Myocyte (in vitro differentiated cells): ENCODE measurements around the gene PALD1. TPM values are rescaled to one million over a fixed set of nuclear protein-coding genes. Genes with fewer than 3 reads are reported as not detected.
"Not testable (repeated sequence)": the region's sequence is repeated elsewhere in the genome, so short reads cannot be mapped to it uniquely, and the experiment has no call there.

Experiments used
- DNase-seq: peaks from one replicate; pipeline ENCODE4 v3.0.0-alpha.2; 2012; ENCODE audit warnings: low read depth
- total RNA-seq: library from RNA; depleted of rRNA; stranded (reverse); fragments of >200 nt; gene quantifications from 2 replicates; pipeline ENCODE4 v1.2.3, GENCODE V29; 2014

PALD1 gene
- total RNA-seq, 1 donor from 2014 or later: 0.21 TPM

DNA sequence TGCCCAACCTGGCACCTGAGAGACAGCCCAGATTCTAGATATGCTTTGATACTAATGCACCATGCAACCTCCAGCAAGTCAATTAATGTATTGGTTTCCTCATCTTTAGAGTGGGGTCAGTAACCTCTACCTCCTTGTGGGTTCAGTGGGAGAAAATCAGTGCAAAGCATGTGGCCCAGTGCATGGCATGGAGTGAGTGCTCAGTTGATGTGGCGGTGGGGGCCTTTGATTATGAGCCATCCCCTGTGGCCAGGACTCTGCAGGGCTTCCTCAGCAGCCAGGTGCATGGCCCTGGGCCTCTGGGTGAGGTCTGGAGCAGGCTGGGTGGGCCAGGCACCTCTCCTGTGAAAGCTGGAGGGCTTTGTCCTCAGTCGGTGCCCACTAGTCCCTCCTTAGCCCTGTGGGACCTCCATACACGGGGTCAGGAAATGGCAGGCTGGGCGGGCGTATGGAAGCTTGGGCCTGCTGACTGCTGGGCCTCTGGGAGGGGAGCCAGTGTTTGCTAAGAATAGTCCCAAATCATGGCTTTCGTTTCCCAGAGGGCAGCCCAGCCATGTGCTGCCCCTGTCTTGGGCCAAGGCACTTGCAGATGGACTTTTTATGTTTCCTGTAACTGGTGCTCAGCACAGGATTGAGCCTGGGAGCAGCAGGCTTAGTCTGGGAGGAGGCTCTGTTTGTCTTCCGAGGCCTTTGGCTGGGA, 3.4 kb downstream of the PALD1 start:
- DNase-seq: no peak

DNA sequence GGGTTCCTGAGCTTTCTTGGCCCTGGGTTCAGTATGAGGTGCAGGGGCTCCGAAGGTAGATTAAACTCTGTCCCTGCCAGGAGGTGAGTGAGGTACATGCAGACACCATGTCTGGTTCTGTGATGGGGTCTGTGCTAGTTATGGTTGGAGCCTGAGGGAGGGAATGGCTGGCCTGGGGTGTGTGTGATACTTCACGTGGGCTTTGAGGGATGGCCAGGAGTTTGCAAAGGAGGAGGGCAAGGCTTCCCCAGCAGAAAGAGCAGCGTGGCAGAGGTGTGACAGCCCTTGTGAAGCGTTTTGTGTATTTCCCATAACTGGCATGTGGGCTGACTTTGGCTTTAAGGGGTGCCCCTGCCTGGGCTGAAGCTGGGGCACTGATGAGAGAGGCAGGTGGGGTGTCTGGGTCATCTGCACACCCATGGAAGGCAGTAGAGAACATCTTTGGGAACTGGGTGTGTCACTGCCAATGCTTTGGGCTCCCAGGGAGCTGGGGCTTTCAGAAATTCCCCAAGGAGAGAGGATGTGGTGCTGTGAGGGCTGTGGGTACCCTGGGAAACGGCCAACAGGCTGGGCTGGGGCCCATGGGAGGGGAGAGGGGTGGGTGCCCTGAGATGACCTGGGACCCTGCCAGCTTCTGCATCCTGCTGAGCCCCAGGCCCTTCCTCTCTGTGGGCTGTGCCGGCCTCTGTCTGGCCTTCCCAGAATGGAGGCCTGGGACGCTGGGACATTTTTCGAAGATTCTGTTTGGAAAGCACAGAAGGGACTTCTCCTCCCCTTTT, 4.6 kb downstream of the PALD1 start:
- DNase-seq: no peak

DNA sequence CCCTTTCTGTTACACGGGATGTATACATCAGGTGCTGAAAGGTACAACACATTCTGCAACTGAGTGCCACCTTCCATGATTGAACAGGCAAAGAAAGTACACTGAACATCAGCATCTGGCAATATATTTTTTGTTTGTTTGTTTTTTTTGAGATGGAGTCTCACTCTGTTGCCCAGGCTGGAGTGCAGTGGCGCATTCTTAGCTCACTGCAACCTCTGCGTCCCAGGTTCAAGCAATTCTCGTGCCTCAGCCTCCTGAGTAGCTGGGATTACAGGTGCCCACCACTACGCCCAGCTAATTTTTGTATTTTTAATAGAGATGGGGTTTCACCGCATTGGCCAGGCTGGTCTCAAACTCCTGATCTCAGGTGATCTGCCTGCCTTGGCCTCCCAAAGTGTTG, 5.3 kb downstream of the PALD1 start:
- DNase-seq: not testable (repeated sequence)

DNA sequence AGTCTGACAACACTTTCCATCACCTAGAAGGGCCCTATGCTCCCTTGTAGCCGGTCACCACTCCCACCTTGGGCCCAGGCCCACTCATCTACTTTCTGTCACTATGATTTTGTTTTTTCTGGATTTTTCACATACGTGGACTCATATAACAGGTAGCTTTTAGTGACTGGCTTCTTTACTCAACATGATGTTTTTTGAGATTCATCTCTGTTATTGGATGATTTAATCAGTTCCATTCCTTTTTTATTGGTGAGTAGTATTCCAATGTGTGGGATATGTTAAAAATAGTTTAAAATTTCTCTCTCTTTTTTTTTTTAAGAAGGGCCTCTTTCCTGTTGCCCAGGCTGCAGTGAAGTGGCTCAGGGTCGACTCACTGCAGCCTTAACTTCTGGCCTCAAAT, 9.3 kb downstream of the PALD1 start:
- no peak for DNase-seq

DNA sequence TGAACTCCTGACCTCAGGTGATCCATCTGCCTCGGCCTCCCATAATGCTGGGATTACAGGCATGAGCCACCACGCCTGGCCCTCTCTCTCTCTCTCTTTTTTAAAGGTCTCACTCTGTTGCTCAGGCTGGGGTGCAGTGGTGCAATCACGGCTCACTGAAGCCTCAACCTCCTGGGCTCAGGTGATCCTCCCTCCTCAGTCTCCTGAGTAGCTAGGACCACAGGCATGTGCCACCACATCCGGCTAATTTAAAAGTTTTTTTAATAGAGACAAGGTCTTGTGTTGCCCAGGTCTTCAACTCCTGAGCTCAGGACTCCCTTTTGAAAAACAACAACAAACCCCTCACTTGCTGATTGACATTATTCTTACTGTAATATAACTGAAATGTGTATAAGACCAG, 11.6 kb downstream of the PALD1 start:
- no peak for DNase-seq

DNA sequence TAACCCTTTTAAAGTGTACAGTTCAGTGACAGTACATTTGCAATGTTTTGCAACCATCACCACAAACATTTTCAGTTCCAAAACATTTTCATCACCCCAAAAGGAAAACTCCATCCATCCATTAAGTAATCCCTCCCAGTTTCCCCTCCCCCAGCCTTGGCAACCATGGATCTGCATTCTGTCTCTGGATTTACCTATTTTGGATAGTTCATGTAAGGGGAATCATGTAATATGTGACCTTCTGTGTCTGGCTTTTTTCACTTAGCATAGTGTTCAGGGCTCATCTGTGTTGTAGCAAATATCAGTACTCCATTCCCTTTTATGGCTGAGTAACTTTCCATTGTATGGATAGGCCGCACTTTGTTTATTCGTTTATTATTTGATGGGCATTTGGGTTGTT, 13.0 kb downstream of the PALD1 start:
- no peak for DNase-seq

DNA sequence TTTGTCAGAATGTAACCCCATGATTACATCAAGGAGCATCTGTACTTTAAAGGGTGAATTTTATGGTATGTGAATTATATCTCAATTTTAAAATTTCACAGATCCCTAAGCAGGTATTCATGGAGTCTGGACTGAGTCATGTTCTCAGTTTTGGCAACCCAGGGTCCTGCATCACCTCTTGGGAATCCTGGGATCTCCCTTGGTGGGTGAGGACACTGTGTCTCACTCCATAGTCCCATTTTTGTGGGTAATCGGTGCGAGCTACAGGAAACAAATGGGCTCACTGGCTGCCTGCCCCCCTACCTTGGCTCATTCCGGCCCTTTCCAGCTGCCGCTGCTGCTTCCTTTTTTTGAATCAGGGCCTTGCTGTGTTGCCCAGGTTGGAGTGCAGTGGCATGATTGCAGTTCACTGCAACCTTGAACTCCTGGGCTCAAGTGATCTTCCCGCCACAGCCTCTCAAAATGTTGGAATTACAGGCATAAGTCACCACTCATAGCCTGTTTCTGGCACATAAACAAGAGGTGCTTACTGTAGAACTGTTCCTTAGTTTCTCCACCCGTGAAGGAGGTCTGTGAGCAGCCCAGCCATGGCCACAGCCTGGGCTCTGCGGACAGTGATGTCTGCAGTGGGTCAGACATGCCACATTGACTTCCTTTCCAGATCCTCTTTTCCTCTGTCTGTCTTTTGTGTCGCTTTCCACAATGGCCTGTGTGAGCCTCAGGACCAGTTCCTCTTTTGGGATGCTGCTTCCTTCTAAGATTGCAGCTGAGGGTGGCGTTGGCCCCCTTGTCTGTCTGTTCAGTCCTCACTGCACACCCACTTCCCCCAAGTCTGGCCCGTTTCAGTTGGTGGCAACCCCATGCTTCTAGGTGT, 14.5 kb downstream of the PALD1 start:
- DNase-seq: no peak

DNA sequence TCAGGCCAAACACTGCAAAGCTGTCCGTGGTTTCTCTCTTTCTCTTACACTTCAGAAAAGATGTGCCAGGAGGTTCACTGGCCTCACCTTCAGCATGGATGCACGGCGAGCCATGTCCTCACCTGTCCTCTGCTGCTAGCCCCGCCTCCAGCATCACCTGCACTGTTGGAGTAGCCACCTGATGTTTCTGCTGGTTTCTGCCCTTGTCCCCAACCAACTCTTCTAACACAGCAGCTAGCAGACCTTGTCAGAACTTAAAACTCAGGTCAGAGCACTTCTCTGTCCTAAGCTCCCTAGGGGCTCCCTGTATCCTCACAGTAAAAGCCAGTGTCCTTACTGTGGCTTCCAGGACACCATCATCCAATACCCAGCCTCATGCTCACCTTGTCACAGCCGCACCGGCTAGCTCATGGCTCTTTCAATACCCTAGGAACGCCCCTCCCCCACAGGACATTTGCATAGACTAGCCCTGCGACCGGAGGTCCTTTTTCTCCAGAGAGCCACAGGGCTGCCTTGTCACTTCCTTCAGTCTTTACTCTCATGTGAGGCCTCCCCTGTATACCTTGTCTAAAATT, 15.2 kb downstream of the PALD1 start:
- no peak for DNase-seq

DNA sequence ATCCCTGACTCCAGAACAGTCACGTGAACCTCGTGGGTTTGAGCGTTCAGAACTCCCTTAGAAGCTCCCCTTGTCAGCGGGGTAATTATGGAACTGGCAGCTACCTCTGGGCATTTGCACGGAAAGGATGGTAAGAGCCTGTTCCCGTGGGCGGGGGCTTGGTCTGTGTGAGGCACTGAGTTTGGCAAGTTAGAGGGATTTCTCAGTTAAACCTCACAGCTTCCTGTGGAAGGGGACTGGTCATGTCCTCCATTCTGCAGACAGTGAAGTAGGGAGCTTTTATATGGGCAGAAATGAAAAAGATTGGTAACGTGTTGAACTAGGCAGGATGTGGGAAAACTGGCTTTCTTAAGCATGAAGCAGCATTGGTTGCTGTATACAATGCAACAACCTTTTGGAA, 16.0 kb downstream of the PALD1 start:
- no peak for DNase-seq

DNA sequence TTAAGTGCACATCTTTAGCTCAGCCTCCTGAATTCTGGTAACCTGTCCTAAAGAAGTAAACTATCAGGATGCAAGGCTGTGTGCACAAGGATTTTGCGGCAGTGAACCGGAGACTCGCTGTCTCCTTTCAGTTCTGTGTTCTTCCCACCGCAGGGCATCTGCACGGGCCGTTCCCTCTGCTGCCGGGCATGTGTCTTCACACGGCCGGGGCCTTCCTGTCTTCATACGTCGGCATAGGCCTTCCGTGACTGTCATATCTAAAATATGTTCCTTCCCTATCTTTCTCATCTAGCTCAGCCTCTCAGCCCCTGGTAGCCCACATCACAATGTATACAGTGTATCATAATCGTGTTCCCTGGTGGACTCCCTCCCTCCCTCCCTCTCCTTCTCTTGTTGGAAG, 16.4 kb downstream of the PALD1 start:
- no peak for DNase-seq

DNA sequence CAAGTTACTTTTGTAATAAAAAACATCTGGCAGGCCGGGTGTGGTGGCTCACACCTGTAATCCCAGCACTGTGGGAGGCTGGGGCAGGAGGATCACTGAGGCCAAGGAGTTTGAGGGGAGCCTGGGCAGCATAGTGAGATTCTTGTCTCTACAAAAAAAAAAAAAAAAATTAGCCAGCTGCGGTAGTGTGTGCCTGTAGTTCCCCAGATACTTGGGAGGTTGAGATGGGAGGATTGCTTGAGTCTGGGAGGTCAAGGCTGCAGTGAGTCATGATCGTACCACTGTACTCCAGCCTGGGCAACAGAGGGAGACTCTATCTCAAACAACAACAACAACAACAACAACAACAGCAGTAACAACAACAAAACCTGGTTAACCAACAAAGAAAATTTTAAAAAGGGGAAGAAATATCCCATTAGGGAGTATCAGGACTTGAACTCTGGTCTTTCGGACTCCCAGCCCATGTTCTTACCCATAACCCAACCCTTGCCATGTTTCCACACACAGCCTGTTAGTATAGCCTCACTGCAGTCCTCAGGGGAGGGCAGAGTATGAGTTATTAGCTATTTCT, 17.2 kb downstream of the PALD1 start:
- no peak for DNase-seq

DNA sequence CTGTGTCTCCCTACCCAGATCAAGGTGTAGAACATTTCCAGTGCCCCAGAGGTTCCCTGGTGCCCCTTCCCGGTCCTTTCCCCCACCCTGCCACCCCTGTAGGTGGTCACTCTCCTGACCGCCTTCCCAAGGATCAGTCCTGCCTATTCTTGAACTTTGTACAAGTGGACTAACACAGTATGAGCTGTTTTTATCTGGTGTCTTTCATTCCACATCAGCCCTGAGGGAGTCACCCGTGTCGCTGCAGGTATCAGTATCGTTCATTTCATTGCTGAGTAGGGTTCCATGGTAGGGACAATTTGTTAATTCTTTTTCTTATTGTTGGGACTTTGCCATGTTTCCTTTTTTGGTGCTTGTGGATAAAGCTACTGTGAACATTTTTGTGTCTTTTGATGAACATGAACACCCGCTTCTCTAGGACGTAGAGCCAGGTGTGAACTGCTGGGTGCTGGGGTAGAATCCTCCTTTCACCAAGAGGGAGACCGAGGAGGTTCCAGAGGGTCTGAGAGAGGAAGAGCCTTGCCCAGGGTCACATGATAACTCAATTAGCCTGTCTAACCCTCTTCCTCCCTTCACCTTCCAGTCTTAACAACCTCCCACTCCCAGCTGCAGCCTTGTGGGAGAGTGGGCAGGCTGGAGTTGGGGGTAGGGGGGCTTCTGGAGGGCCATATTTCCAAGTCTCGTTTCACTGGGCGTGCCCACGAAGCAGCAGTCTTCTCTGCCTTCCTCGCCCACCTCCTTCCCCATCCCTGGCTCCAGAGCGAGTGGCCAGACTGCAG, 18.0 kb downstream of the PALD1 start:
- DNase-seq: no peak

DNA sequence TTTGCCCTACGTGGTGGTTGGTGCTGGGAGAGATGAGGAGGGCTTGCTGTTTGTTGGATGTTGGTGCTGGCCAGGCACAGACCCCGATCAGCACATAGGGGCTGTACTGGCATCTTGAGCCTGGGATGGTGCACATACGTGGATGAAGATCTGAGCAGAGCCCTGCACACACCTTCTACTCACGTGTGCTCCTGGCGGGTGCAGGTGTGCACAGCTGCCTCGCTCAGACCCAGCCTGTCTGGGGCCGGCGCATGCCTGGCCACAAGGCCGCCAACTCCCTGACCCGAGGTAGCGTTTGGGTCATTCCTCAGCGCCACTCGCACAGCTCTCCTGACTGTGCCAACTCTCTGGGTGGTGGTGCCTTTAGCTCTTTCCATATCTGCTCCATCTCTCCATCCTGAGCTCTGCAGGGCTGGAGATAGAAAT, 18.6 kb downstream of the PALD1 start:
- no peak for DNase-seq

DNA sequence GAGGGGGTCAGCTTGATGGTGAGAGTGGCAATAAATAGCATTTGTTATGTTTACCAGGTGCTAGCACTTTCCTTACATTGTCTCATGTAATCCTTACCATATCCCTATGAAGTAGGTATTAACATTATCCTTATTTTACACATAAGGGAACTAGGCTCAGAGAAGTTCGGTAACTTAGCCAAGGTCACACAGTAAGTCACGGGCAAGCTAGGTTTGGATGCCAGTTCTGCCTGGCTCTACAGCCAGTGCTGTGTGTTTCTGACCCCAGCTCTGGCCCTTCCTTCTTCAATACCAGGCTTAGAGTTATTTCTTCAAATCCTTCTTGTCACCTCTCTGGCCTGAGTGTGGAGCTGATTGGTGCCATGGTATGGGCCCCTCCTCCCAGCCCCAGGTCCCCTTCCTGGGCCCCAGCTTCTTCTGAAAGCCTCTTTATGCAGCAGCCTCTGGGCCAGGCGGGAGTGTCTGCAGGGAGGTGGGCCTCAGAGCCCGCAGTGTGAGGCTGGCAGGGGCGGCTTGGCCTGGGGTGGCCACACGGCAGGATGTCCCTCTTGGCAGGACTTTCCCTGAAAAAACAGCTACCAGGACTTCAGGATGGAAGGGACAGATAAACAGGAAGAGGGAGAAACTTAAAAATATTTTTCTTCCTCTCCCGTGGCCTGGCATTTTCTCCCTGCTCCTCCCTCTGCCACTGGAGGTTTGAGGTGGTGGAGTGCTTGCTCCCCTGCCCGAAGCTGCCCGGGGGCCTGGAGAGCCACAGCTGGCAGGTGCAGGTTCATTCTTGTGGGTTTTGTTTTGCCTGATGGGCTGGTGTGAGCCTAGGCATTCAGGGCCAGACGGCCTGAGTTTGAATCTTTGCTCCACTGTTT, 20.6 kb downstream of the PALD1 start:
- DNase-seq: no peak

DNA sequence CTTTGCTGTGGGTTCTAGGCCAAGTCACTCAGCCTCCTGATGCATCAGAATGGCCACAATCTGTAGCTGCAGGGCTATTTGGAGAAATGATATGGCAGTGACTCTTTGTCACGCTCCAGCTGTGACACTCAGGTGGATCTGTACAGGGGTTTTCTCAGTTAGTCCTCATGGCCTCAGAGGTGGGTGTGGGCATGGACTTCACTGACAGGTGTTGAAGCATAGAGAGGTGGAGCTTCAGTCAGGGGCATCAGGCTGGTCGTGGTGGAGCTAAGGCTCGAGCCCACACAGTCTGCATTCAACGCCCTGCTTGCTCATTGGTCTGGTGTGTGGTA, 21.2 kb downstream of the PALD1 start:
- DNase-seq: no peak

DNA sequence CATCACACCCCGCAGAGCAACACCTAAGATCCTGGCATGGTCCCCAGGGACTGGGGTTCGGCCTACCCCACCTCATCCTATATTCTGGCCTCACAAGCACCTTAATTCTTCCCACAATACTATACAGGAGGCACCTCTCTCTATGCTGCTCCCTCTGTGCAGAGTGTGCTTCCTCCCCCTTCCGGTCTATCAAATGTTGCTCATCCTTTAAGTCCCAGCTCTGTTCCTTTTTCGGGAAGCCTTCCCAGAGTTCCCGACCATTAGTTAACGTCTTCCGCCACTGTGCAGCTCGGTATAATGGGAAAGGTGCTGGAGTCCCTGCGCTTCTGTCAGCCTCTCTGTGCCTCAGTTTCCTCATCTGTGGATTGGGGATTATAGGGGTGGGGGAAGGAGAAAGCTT, 21.8 kb downstream of the PALD1 start:
- no peak for DNase-seq

DNA sequence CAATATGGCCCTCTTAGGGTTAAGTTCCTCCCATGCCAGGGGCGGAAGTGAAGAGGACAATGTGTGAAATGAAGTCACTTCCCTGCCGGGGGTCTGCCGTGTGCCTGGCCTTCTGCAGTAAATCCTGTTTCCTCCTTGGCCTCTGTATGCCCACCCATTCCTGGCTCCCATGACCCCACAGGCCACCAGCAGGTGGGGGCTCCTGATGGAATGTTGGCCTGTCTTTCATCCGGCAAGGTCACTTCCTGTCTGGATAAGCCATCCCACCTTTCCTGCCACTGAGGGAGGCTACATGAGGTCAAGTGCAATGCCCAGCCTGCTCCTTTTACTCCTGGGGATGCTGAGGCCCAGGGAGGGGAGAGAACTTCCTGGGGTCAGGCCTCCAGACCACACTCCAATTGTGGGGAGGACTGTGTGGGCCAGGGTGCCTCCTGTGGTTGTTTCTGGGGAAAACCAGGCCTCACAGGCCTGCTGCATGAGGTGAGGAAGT, 22.3 kb downstream of the PALD1 start:
- DNase-seq: no peak

DNA sequence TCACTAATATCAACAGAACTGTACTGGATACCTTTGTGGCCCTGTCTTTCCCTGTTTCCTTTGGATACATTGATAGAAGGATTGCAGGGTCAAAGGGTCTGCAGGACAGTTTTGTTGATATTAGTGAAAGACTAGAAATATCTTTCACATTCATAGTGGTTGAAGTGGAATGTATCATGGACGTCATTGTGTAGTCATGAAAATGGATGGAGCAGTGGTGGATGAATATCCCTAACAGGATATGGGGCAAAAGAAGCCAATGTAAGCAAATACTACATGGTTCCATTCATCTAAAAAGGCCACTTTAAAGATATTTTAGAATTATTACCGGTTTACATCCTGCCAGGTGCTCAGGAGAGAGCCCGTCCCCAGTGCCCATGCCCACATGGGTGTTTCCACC, 23.8 kb downstream of the PALD1 start:
- no peak for DNase-seq

DNA sequence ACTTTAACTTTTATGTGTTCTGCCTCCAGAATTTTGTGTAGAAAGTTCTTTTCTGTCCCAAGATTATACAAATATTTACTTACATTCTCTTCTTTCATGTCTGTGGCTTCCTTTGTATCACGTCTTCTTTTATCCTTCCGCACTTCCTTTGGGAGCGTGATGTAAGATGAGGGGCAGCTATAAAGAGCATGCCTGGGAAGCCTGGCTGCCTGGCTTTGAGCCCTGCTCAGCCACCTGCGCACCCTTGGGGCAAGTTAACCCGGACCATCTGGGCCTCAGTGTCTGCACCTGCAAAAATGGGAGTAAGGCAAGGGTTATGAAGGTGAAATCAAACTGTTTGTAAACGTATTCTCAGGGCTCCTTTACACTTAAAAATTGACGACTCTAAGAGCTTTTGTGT, 25.2 kb downstream of the PALD1 start:
- DNase-seq: no peak
